ENCODE results near the gene RHOBTB3.

- TF ChIP-seq POLR2A (IDR thresholded peaks at IDR 0.05) = no peak
- TF ChIP-seq CTCF (IDR thresholded peaks at IDR 0.05) = no peak
These were observed 12.1 kb downstream of the RHOBTB3 start for GRCh38 chr5:95743232-95743631.
